SHP77 (cell line): ENCODE results near the gene RNF151.
"Not testable (repeated sequence)": the region's sequence is repeated elsewhere in the genome, so short reads cannot be mapped to it uniquely, and the experiment has no call there.

Experiments used
- DNase-seq, 2 experiments: peaks; one replicate each; lab custom pipeline; 2025; lab: John Stamatoyannopoulos, UW

RNF151 gene

GRCh38 chr16:1938910-1939309 is 27.7 kb upstream of the RNF151 start:
- DNase-seq: no peak

- not testable (repeated sequence) for DNase-seq
Measured at GRCh38 chr16:1939833-1940232, 26.8 kb upstream of the RNF151 start.

GRCh38 chr16:1940273-1941161 is 26.1 kb upstream of the RNF151 start:
- DNase-seq: no peak

- peak in 1 of 2 experiments; percentile 45 for DNase-seq
Measured at GRCh38 chr16:1941162-1942046, 25.3 kb upstream of the RNF151 start.

- DNase-seq: no peak
Measured at GRCh38 chr16:1942047-1942809, 24.4 kb upstream of the RNF151 start.

- DNase-seq: peak; percentile 98 to 100
Measured at GRCh38 chr16:1942810-1943726, 23.6 kb upstream of the RNF151 start, which contains the start of gene MSRB1. MSRB1 (minus strand) TSS chr16:1943199; CDS start chr16:1943156, 43 bp downstream.

GRCh38 chr16:1944612-1945199 is 21.9 kb upstream of the RNF151 start:
- DNase-seq: no peak

GRCh38 chr16:1945559-1946391 is 20.9 kb upstream of the RNF151 start:
- no peak for DNase-seq

GRCh38 chr16:1946495-1947368 is 19.9 kb upstream of the RNF151 start:
- DNase-seq: no peak

- DNase-seq: no peak
Measured at GRCh38 chr16:1947369-1947670, 19.3 kb upstream of the RNF151 start.

GRCh38 chr16:1949507-1949906 is 17.1 kb upstream of the RNF151 start:
- DNase-seq: no peak

- DNase-seq: no peak
Measured at GRCh38 chr16:1950047-1950446, 16.6 kb upstream of the RNF151 start.

- no peak for DNase-seq
Measured at GRCh38 chr16:1950559-1950958, 16.1 kb upstream of the RNF151 start.

GRCh38 chr16:1953734-1954133 is 12.9 kb upstream of the RNF151 start:
- DNase-seq: no peak

GRCh38 chr16:1957434-1958142 is 9.1 kb upstream of the RNF151 start:
- DNase-seq: not testable (repeated sequence)

GRCh38 chr16:1958143-1958491 is 8.5 kb upstream of the RNF151 start:
- not testable (repeated sequence) for DNase-seq

GRCh38 chr16:1958715-1959268 is 7.9 kb upstream of the RNF151 start:
- DNase-seq: no peak
